GM12891 (cell line): ENCODE data around the gene CEP55.

ENCODE experiments used
- PAX5 ChIP-seq: IDR thresholded peaks from 2 replicates; pipeline ENCODE4 v1.6.1; 2011; ENCODE audit warnings: low read length, moderate library complexity, mild to moderate bottlenecking; ENCODE audit not compliant: insufficient read depth, severe bottlenecking
- POLR2A ChIP-seq: IDR thresholded peaks from 2 replicates; pipeline ENCODE4 v1.6.1; 2011; ENCODE audit warnings: low read depth, low read length, control low read depth
- POU2F2 ChIP-seq: IDR thresholded peaks from 2 replicates; pipeline ENCODE4 v1.6.1; 2011; ENCODE audit warnings: low read depth, mild to moderate bottlenecking, control low read depth, low read length, moderate library complexity

- no peak for TF ChIP-seq POU2F2
- TF ChIP-seq POLR2A, result no peak
- no peak for TF ChIP-seq PAX5
Measured at GRCh38 chr10:93493162-93493561, 3.2 kb upstream of the CEP55 start.
